KG1 (cell line): Measurements from ENCODE around the gene MSMB.
"Not testable (repeated sequence)": the region's sequence is repeated elsewhere in the genome, so short reads cannot be mapped to it uniquely, and the experiment has no call there.

Experiments used
- DNase-seq: peaks from one replicate; lab custom pipeline; 2025; lab: John Stamatoyannopoulos, UW

The MSMB gene

GRCh38 chr10:46006219-46006618, 39.9 kb downstream of the MSMB start:
- DNase-seq = no peak

- no peak for DNase-seq
Observed at GRCh38 chr10:46005383-46005782, 40.7 kb downstream of the MSMB start.

GRCh38 chr10:46004963-46005362, 41.1 kb downstream of the MSMB start:
- no peak for DNase-seq

GRCh38 chr10:46002916-46003693, 43.0 kb downstream of the MSMB start:
- no peak for DNase-seq

GRCh38 chr10:46002189-46002687, 43.8 kb downstream of the MSMB start:
- not testable (repeated sequence) for DNase-seq

GRCh38 chr10:46001187-46001756, 44.8 kb downstream of the MSMB start:
- no peak for DNase-seq

- no peak for DNase-seq
Observed at GRCh38 chr10:46000538-46000937, 45.5 kb downstream of the MSMB start.

GRCh38 chr10:45999955-46000354, 46.1 kb downstream of the MSMB start:
- DNase-seq = not testable (repeated sequence)

GRCh38 chr10:45997994-45998763, 47.9 kb downstream of the MSMB start:
- DNase-seq = no peak

GRCh38 chr10:45997557-45997956, 48.5 kb downstream of the MSMB start:
- no peak for DNase-seq

- not testable (repeated sequence) for DNase-seq
Observed at GRCh38 chr10:45985590-45985989, 60.5 kb downstream of the MSMB start.

GRCh38 chr10:45984473-45984872, 61.6 kb downstream of the MSMB start:
- DNase-seq = not testable (repeated sequence)

- DNase-seq = peak; percentile 35
Observed at GRCh38 chr10:45983538-45984186, 62.4 kb downstream of the MSMB start.
